Measurements from ENCODE around the gene ZBTB20. TPM values are rescaled to one million over a fixed set of nuclear protein-coding genes. Genes with fewer than 3 reads are reported as not detected.

Gene ZBTB20
- total RNA-seq, 1 experiment from 2014 or later = 10.7 TPM

- CTCF ChIA-PET = no interaction called here
Measured at GRCh38 chr3:114775395-114775794, 371.7 kb downstream of the ZBTB20 start.

DNA sequence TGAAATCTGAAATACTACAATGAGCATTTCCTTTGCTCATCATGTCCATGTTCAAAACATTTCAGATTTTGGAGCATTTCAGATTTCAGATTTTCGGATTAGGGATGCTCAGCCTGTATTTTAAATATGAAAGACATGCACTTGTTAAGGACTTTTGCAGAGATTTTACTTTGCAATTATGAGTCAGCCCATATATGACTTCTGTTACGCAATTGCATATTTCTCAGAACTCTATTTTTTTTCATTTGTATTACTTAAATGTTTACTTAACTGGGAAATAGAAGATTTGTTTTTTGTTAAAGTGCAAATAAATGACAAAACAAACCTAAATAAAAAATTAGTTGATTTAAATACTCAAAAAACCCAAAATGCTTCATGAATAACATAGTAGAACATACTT lies 376.2 kb downstream of the ZBTB20 start:
- ChIA-PET CTCF (no interaction called here), POLR2A (no interaction called here)
- DNase-seq (ENCODE audit: unreplicated experiment) = peak; percentile 52
- Mint-ChIP-seq H3K4me3 (ENCODE audit: unreplicated experiment) (no peak overlapping the region), H3K36me3 (ENCODE audit: insufficient read depth, unreplicated experiment) (no peaks in the 10 kb centered on the region), H3K4me1 (ENCODE audit: insufficient read depth, unreplicated experiment) (no peaks in the 10 kb centered on the region), H3K27ac (ENCODE audit: low read depth, unreplicated experiment) (no peak overlapping the region), H3K27me3 (ENCODE audit: insufficient read depth, unreplicated experiment) (no peaks in the 10 kb centered on the region), H3K9me3 (ENCODE audit: unreplicated experiment) (peaks cover 7% of the 10 kb centered on the region)
- no TSS peak for BruUV-seq (replicated peaks)
- no peak for TF ChIP-seq CTCF (IDR thresholded peaks at IDR 0.05; ENCODE audit: unreplicated experiment)
- intact Hi-C loops (cut with micrococcal nuclease) = no loop called here

More at GRCh38 chr3:114775395-114775794, 371.7 kb downstream of the ZBTB20 start:
- DNase-seq (ENCODE audit: unreplicated experiment) = peak; percentile 32
- no peak for TF ChIP-seq CTCF (IDR thresholded peaks at IDR 0.05; ENCODE audit: unreplicated experiment)
- no peaks in the 10 kb centered on the region for H3K36me3 Mint-ChIP-seq (ENCODE audit: insufficient read depth, unreplicated experiment)
- no peaks in the 10 kb centered on the region for H3K27me3 Mint-ChIP-seq (ENCODE audit: insufficient read depth, unreplicated experiment)
- H3K9me3 Mint-ChIP-seq (ENCODE audit: unreplicated experiment) = no peaks in the 10 kb centered on the region
- BruUV-seq (replicated peaks) = no TSS peak
- no peaks in the 10 kb centered on the region for H3K4me1 Mint-ChIP-seq (ENCODE audit: insufficient read depth, unreplicated experiment)
- no peak overlapping the region for H3K4me3 Mint-ChIP-seq (ENCODE audit: unreplicated experiment)
- POLR2A ChIA-PET = no interaction called here
- intact Hi-C loops (cut with micrococcal nuclease) = no loop called here
- H3K27ac Mint-ChIP-seq (ENCODE audit: low read depth, unreplicated experiment) = no peak overlapping the region

GRCh38 chr3:114764056-114764492 lies 383.0 kb downstream of the ZBTB20 start:
- ChIA-PET POLR2A (no interaction called here), CTCF (no interaction called here)
- no TSS peak for BruUV-seq (replicated peaks)
- Mint-ChIP-seq H3K27ac (ENCODE audit: low read depth, unreplicated experiment) (no peak overlapping the region), H3K4me1 (ENCODE audit: insufficient read depth, unreplicated experiment) (peaks cover 4% of the 10 kb centered on the region), H3K27me3 (ENCODE audit: insufficient read depth, unreplicated experiment) (no peaks in the 10 kb centered on the region), H3K36me3 (ENCODE audit: insufficient read depth, unreplicated experiment) (no peaks in the 10 kb centered on the region), H3K4me3 (ENCODE audit: unreplicated experiment) (no peak overlapping the region), H3K9me3 (ENCODE audit: unreplicated experiment) (peaks cover 7% of the 10 kb centered on the region)
- no peak for TF ChIP-seq CTCF (IDR thresholded peaks at IDR 0.05; ENCODE audit: unreplicated experiment)
- DNase-seq (ENCODE audit: unreplicated experiment) = no peak
- intact Hi-C loops (cut with micrococcal nuclease) = no loop called here

- H3K9me3 Mint-ChIP-seq (ENCODE audit: unreplicated experiment) = peaks cover 2% of the 10 kb centered on the region
- ChIA-PET CTCF (no interaction called here), POLR2A (interaction anchor here (0.9 kb wide), 1 partner anchor 16 kb away, joined by 4 read pairs; no protein-coding TSS in a partner anchor)
- no peak overlapping the region for H3K4me3 Mint-ChIP-seq (ENCODE audit: unreplicated experiment)
- no peak for TF ChIP-seq CTCF (IDR thresholded peaks at IDR 0.05; ENCODE audit: unreplicated experiment)
- no peaks in the 10 kb centered on the region for H3K36me3 Mint-ChIP-seq (ENCODE audit: insufficient read depth, unreplicated experiment)
- intact Hi-C loops (cut with micrococcal nuclease) = no loop called here
- peaks cover 11% of the 10 kb centered on the region for H3K4me1 Mint-ChIP-seq (ENCODE audit: insufficient read depth, unreplicated experiment)
- no peaks in the 10 kb centered on the region for H3K27me3 Mint-ChIP-seq (ENCODE audit: insufficient read depth, unreplicated experiment)
- no peak overlapping the region for H3K27ac Mint-ChIP-seq (ENCODE audit: low read depth, unreplicated experiment)
- DNase-seq (ENCODE audit: unreplicated experiment) = no peak
- BruUV-seq (replicated peaks) = no TSS peak
Measured at GRCh38 chr3:114762144-114762543, 384.9 kb downstream of the ZBTB20 start.

All from MCF 10A (cell line).